CD14-positive monocyte (primary cell): Measurements from ENCODE around the gene SEMA4A. TPM values are rescaled to one million over a fixed set of nuclear protein-coding genes. Genes with fewer than 3 reads are reported as not detected.

Source experiments
- DNase-seq, 3 donors: peaks; one replicate each; pipeline ENCODE4 v3.0.0-alpha.2; 2011 to 2022
- H2AFZ ChIP-seq: 2 replicates; pipeline ENCODE4 v1.6.0; 2012; ENCODE audit warnings: mild to moderate bottlenecking, low read depth, low read length, inconsistent platforms; ENCODE audit not compliant: insufficient read depth, poor library complexity, severe bottlenecking
- H3K27ac ChIP-seq, 2 donors: 1 replicate in 1 of 2; 2 replicates in 1 of 2; pipeline ENCODE4 v1.5.1; 2012 to 2013; ENCODE audit warnings: low read length in 2 of 2, control low read depth in 1 of 2, inconsistent platforms in 1 of 2, low read depth in 1 of 2, mild to moderate bottlenecking in 1 of 2
- H3K27me3 ChIP-seq, 2 donors: one replicate each; pipeline versions ENCODE4 v1.6.0 to v1.6.1; 2011 to 2013; ENCODE audit warnings: low read length in 2 of 2; ENCODE audit not compliant: control insufficient read depth in 2 of 2, insufficient read depth in 2 of 2
- H3K36me3 ChIP-seq, 2 donors: replicated peaks in 1 of 2; 1 replicate in 1 of 2; 2 replicates in 1 of 2; pipeline versions ENCODE4 v1.5.1 to v1.6.1; 2012 to 2013; ENCODE audit warnings: low read length in 2 of 2, control low read depth in 1 of 2, inconsistent platforms in 1 of 2, mild to moderate bottlenecking in 1 of 2; ENCODE audit not compliant: insufficient read depth in 2 of 2, control insufficient read depth in 1 of 2
- H3K4me1 ChIP-seq, 2 donors: 1 replicate in 1 of 2; 2 replicates in 1 of 2; pipeline versions ENCODE4 v1.5.1 to v1.6.1; 2012 to 2013; ENCODE audit warnings: low read length in 2 of 2, control low read depth in 1 of 2, inconsistent platforms in 1 of 2, mild to moderate bottlenecking in 1 of 2, moderate library complexity in 1 of 2; ENCODE audit not compliant: insufficient read depth in 2 of 2, control insufficient read depth in 1 of 2
- H3K4me2 ChIP-seq: replicated peaks from 2 replicates; pipeline ENCODE3; 2012; ENCODE audit warnings: low read length, moderate library complexity, mild to moderate bottlenecking; ENCODE audit not compliant: poor library complexity, severe bottlenecking; ENCODE audit errors: extremely low read depth
- H3K4me3 ChIP-seq, 3 experiments: fragments of 200-600 bp in 1 of 3; sonication (generic) in 1 of 3; replicated peaks in 1 of 3; 1 replicate in 2 of 3; 2 replicates in 1 of 3; pipeline ENCODE4 v1.5.1; 2011 to 2013; ENCODE audit warnings: low read length in 3 of 3, mild to moderate bottlenecking in 3 of 3, control low read depth in 2 of 3, low read depth in 2 of 3, inconsistent platforms in 1 of 3, moderate library complexity in 1 of 3
- H3K79me2 ChIP-seq: 2 replicates; pipeline ENCODE4 v1.6.0; 2012; ENCODE audit warnings: mild to moderate bottlenecking, control low read depth, inconsistent platforms, low read length, moderate library complexity; ENCODE audit not compliant: insufficient read depth
- H3K9ac ChIP-seq: 2 replicates; pipeline ENCODE4 v1.6.0; 2017; ENCODE audit warnings: low read length, mild to moderate bottlenecking; ENCODE audit not compliant: insufficient read depth, poor library complexity, severe bottlenecking
- H3K9me3 ChIP-seq, 2 donors: replicated peaks in 1 of 2; 1 replicate in 1 of 2; 2 replicates in 1 of 2; pipeline versions ENCODE4 v1.5.1 to v1.6.1; 2012 to 2013; ENCODE audit warnings: low read length in 2 of 2, control low read depth in 1 of 2; ENCODE audit not compliant: control insufficient read depth in 1 of 2, insufficient read depth in 1 of 2
- H4K20me1 ChIP-seq: 2 replicates; pipeline ENCODE4 v1.6.0; 2012; ENCODE audit warnings: mild to moderate bottlenecking, low read length, control low read depth, moderate library complexity; ENCODE audit not compliant: insufficient read depth
- H3K27ac Mint-ChIP-seq, 7 donors: one replicate each; pipeline ENCODE4 v1.8.0; 2020; ENCODE audit warnings: mild to moderate bottlenecking in 7 of 7, mixed read lengths in 7 of 7, moderate library complexity in 6 of 7, inconsistent platforms in 2 of 7
- H3K27me3 Mint-ChIP-seq, 3 donors: one replicate each; pipeline ENCODE4 v1.8.0; 2021 to 2022; ENCODE audit warnings: low read depth in 3 of 3, mild to moderate bottlenecking in 3 of 3, mixed read lengths in 3 of 3, moderate library complexity in 3 of 3, inconsistent platforms in 1 of 3
- H3K36me3 Mint-ChIP-seq, 2 donors: one replicate each; pipeline ENCODE4 v1.8.0; 2020; ENCODE audit warnings: mixed read lengths in 2 of 2, inconsistent platforms in 1 of 2, mild to moderate bottlenecking in 1 of 2
- H3K4me1 Mint-ChIP-seq: one replicate; pipeline ENCODE4 v1.8.0; 2020; ENCODE audit warnings: mild to moderate bottlenecking, mixed read lengths
- H3K4me3 Mint-ChIP-seq, 2 donors: one replicate each; pipeline ENCODE4 v1.8.0; 2020; ENCODE audit warnings: mild to moderate bottlenecking in 2 of 2, mixed read lengths in 2 of 2, moderate library complexity in 1 of 2
- H3K9me3 Mint-ChIP-seq, 7 donors: one replicate each; pipeline ENCODE4 v1.8.0; 2020 to 2022; ENCODE audit warnings: mixed read lengths in 7 of 7, mild to moderate bottlenecking in 6 of 7, moderate library complexity in 6 of 7, inconsistent platforms in 2 of 7
- CTCF ChIP-seq: fragments of 200-600 bp; IDR thresholded peaks from one replicate; pipeline ENCODE4 v1.8.0; 2022; ENCODE audit warnings: antibody characterized with exemption, mild to moderate bottlenecking
- WGBS: methylation state at CpG from one replicate; pipeline ENCODE4 v1.1.5; 2013; ENCODE audit warnings: missing lambda C conversion rate; ENCODE audit not compliant: insufficient coverage; 5-methylcytosine and 5-hydroxymethylcytosine counted together
- intact Hi-C, 2 donors: fragments of 100-400 bp; cut with micrococcal nuclease; formaldehyde crosslinking; loops; one replicate each; pipeline versions ENCODE4 v1.15.0 to v1.15.1; 2023
- polyA plus RNA-seq, 3 donors: library from polyadenylated mRNA; depleted of rRNA in 1 of 3; unstranded in 2 of 3; stranded (reverse) in 1 of 3; fragments of 300-500 nt in 2 of 3; fragments of >200 nt in 1 of 3; fragmentation: Illumina TruSeq in 2 of 3; gene quantifications; 1 replicate in 2 of 3; 2 replicates in 1 of 3; pipeline ENCODE4 v1.2.3, GENCODE V29; 2012 to 2021

Gene SEMA4A
- polyA plus RNA-seq, 3 donors, result 72.3 to 121 (median 116) TPM

GRCh38 chr1:156121457-156121856 lies 31.9 kb upstream of the SEMA4A start:
- Mint-ChIP-seq H3K4me1 (peaks cover 61% of the 10 kb centered on the region), H3K27me3 (peaks cover 89 to 96% (median 89%) of the 10 kb centered on the region in 3 donors), H3K36me3 (peaks cover 15 to 16% of the 10 kb centered on the region in 2 donors), H3K4me3 (peak overlapping the region in 1 of 2 donors; percentile 85), H3K9me3 (peaks cover 0 to 25% (median 11%) of the 10 kb centered on the region in 7 donors), H3K27ac (peak overlapping the region in 2 of 7 donors; percentile 30 to 40)
- peaks cover 54 to 93% of the 10 kb centered on the region in 2 donors for H3K27me3 ChIP-seq
- 100% methylated on average over 2 of the region's 4 CpGs for WGBS
- H3K79me2 ChIP-seq, result no peaks in the 10 kb centered on the region
- TF ChIP-seq CTCF, result no peak
- no peak overlapping the region for H3K4me2 ChIP-seq
- H3K27ac ChIP-seq, result no peak overlapping the region
- H3K4me1 ChIP-seq, result peaks cover 52 to 59% of the 10 kb centered on the region in 2 donors
- no peak for DNase-seq
- peaks cover 45% of the 10 kb centered on the region for H4K20me1 ChIP-seq
- intact Hi-C loops, result no loop called here
- H3K9ac ChIP-seq, result no peak overlapping the region
- H3K9me3 ChIP-seq, result peaks cover 3 to 15% of the 10 kb centered on the region in 2 donors
- no peak overlapping the region for H3K4me3 ChIP-seq
- no peaks in the 10 kb centered on the region for H3K36me3 ChIP-seq
- H2AFZ ChIP-seq, result no peak overlapping the region

GRCh38 chr1:156122086-156122485 lies 31.3 kb upstream of the SEMA4A start:
- H3K4me3 ChIP-seq, result no peak overlapping the region
- H3K4me1 Mint-ChIP-seq, result peaks cover 65% of the 10 kb centered on the region
- H2AFZ ChIP-seq, result no peak overlapping the region
- WGBS, result 80% methylated on average over 1 of the region's 4 CpGs
- no peak for DNase-seq
- peak overlapping the region in 3 of 7 donors; percentile 70 to 94 (median 92) for H3K27ac Mint-ChIP-seq
- H3K9me3 ChIP-seq, result peaks cover 3 to 15% of the 10 kb centered on the region in 2 donors
- H3K27ac ChIP-seq, result no peak overlapping the region
- peaks cover 15 to 16% of the 10 kb centered on the region in 2 donors for H3K36me3 Mint-ChIP-seq
- peaks cover 84 to 96% (median 88%) of the 10 kb centered on the region in 3 donors for H3K27me3 Mint-ChIP-seq
- H3K4me1 ChIP-seq, result peaks cover 58 to 66% of the 10 kb centered on the region in 2 donors
- H3K27me3 ChIP-seq, result peaks cover 52 to 93% of the 10 kb centered on the region in 2 donors
- no peaks in the 10 kb centered on the region for H3K79me2 ChIP-seq
- H3K9ac ChIP-seq, result no peak overlapping the region
- H3K4me3 Mint-ChIP-seq, result peak overlapping the region in 1 of 2 donors; percentile 85
- peaks cover 0 to 22% (median 9%) of the 10 kb centered on the region in 7 donors for H3K9me3 Mint-ChIP-seq
- no peak for TF ChIP-seq CTCF
- intact Hi-C loops, result no loop called here
- no peaks in the 10 kb centered on the region for H3K36me3 ChIP-seq
- peaks cover 44% of the 10 kb centered on the region for H4K20me1 ChIP-seq
- no peak overlapping the region for H3K4me2 ChIP-seq
